Cardiac muscle cell (in vitro differentiated cells and primary cell): ENCODE measurements around the gene CAMKK2. TPM values are rescaled to one million over a fixed set of nuclear protein-coding genes. Genes with fewer than 3 reads are reported as not detected.
"Not testable (repeated sequence)": the region's sequence is repeated elsewhere in the genome, so short reads cannot be mapped to it uniquely, and the experiment has no call there.

Experiments
- DNase-seq, 2 donors: peaks; one replicate each; pipeline versions ENCODE4 v3.0.0 to v3.0.0-alpha.2; 2010 to 2017; ENCODE audit warnings: low read depth in 1 of 2, low spot score in 1 of 2
- H3K27ac ChIP-seq: fragments of 200-600 bp; sonication (generic); 2 replicates; pipeline ENCODE4 v1.5.1; 2016
- H3K27me3 ChIP-seq: fragments of 200-600 bp; sonication (generic); 2 replicates; pipeline ENCODE4 v1.6.0; 2016; ENCODE audit warnings: control low read depth
- H3K36me3 ChIP-seq: fragments of 200-600 bp; sonication (generic); 2 replicates; pipeline ENCODE4 v1.5.1; 2016; ENCODE audit warnings: control low read depth
- H3K4me1 ChIP-seq: fragments of 200-600 bp; sonication (generic); 2 replicates; pipeline ENCODE4 v1.8.1; 2017; ENCODE audit warnings: low read depth, mild to moderate bottlenecking, mixed run types
- H3K4me3 ChIP-seq: fragments of 200-600 bp; sonication (generic); 2 replicates; pipeline ENCODE4 v1.5.1; 2016; ENCODE audit warnings: mild to moderate bottlenecking
- H3K9me3 ChIP-seq: fragments of 200-600 bp; sonication (generic); 2 replicates; pipeline ENCODE4 v1.5.1; 2017; ENCODE audit warnings: low read depth, mild to moderate bottlenecking, control low read depth
- CTCF ChIP-seq: IDR thresholded peaks from 2 replicates; pipeline ENCODE4 v1.5.1; 2012; ENCODE audit warnings: low read depth, mild to moderate bottlenecking, low read length
- polyA plus RNA-seq: library from polyadenylated mRNA; unstranded; fragments of >200 nt; fragmentation: Nextera tagmentation; extraction: Ambion mirVana; gene quantifications from 2 replicates; pipeline ENCODE4 v1.2.1, GENCODE V29; 2016
- total RNA-seq: library from RNA; depleted of rRNA; stranded (reverse); fragments of >200 nt; gene quantifications from 2 replicates; pipeline ENCODE4 v1.2.3, GENCODE V29; 2016

Gene CAMKK2
- total and polyA plus RNA-seq, 2 experiments from 2014 or later = 18.6 to 22.9 TPM

- no peak overlapping the region for H3K27ac ChIP-seq
- no peaks in the 10 kb centered on the region for H3K27me3 ChIP-seq
- H3K4me3 ChIP-seq = no peak overlapping the region
- DNase-seq = no peak
- no peaks in the 10 kb centered on the region for H3K36me3 ChIP-seq
- H3K4me1 ChIP-seq = no peaks in the 10 kb centered on the region
- H3K9me3 ChIP-seq = no peaks in the 10 kb centered on the region
- no peak for TF ChIP-seq CTCF
These were observed 93.8 kb downstream of the CAMKK2 start for GRCh38 chr12:121202407-121203355.

GRCh38 chr12:121201140-121201539, 95.4 kb downstream of the CAMKK2 start:
- H3K9me3 ChIP-seq, H3K36me3 ChIP-seq, H3K27me3 ChIP-seq, DNase-seq, H3K4me3 ChIP-seq, H3K4me1 ChIP-seq, H3K27ac ChIP-seq: not testable (repeated sequence)

- H3K4me1 ChIP-seq = no peaks in the 10 kb centered on the region
- no peak overlapping the region for H3K27ac ChIP-seq
- no peak overlapping the region for H3K4me3 ChIP-seq
- no peak for DNase-seq
- H3K36me3 ChIP-seq = no peaks in the 10 kb centered on the region
- H3K9me3 ChIP-seq = no peaks in the 10 kb centered on the region
- H3K27me3 ChIP-seq = no peaks in the 10 kb centered on the region
- no peak for TF ChIP-seq CTCF
These were observed 97.6 kb downstream of the CAMKK2 start for GRCh38 chr12:121198949-121199348.

- no peak for TF ChIP-seq CTCF
- no peaks in the 10 kb centered on the region for H3K27me3 ChIP-seq
- no peaks in the 10 kb centered on the region for H3K4me1 ChIP-seq
- no peaks in the 10 kb centered on the region for H3K9me3 ChIP-seq
- no peak for DNase-seq
- H3K4me3 ChIP-seq = no peak overlapping the region
- H3K36me3 ChIP-seq = no peaks in the 10 kb centered on the region
- H3K27ac ChIP-seq = no peak overlapping the region
These were observed 99.6 kb downstream of the CAMKK2 start for GRCh38 chr12:121196902-121197301.

GRCh38 chr12:121191151-121191550, 105.4 kb downstream of the CAMKK2 start:
- no peaks in the 10 kb centered on the region for H3K36me3 ChIP-seq
- DNase-seq = no peak
- no peaks in the 10 kb centered on the region for H3K27me3 ChIP-seq
- H3K4me3 ChIP-seq = no peak overlapping the region
- H3K27ac ChIP-seq = no peak overlapping the region
- no peaks in the 10 kb centered on the region for H3K9me3 ChIP-seq
- no peaks in the 10 kb centered on the region for H3K4me1 ChIP-seq
- no peak for TF ChIP-seq CTCF

- Histone ChIP-seq H3K9me3 (no peaks in the 10 kb centered on the region), H3K4me3 (no peak overlapping the region), H3K27ac (no peak overlapping the region), H3K27me3 (no peaks in the 10 kb centered on the region), H3K4me1 (no peaks in the 10 kb centered on the region), H3K36me3 (no peaks in the 10 kb centered on the region)
- DNase-seq = peak in 1 of 2 donors; percentile 91
- TF ChIP-seq CTCF = no peak
These were observed 105.9 kb downstream of the CAMKK2 start for GRCh38 chr12:121190523-121191031.
